ENCODE data around the gene GNAO1.
A peak's percentile ranks its signal among the peaks of the same experiment; 100 is the strongest.
"Not testable (repeated sequence)": the region's sequence is repeated elsewhere in the genome, so short reads cannot be mapped to it uniquely, and the experiment has no call there.

GNAO1 gene

GRCh38 chr16:56379044-56379443 is 187.8 kb downstream of the GNAO1 start:
- H3K9me3 ChIP-seq (ENCODE audit: control insufficient read depth, insufficient read depth, low read depth, low read length); POLR2A ChIA-PET; H3K4me1 ChIP-seq (ENCODE audit: control insufficient read depth, insufficient read depth, low read length); H3K27ac ChIP-seq (ENCODE audit: extremely low read depth, low read depth, low read length); H3K4me3 ChIP-seq (ENCODE audit: low read depth, low read length): not testable (repeated sequence)
- CTCF ChIA-PET, result interaction anchor here (0.8 to 1.4 kb wide), 2 partner anchors 8 to 23 kb away, joined by 4 to 9 read pairs; no protein-coding TSS in a partner anchor
- H3K36me3 ChIP-seq (ENCODE audit: control insufficient read depth in 2 of 2, insufficient read depth in 1 of 2, low read length in 2 of 2), result peaks cover 12 to 76% of the 10 kb centered on the region in 2 experiments; a peak in 2 of 3 replicates

DNA sequence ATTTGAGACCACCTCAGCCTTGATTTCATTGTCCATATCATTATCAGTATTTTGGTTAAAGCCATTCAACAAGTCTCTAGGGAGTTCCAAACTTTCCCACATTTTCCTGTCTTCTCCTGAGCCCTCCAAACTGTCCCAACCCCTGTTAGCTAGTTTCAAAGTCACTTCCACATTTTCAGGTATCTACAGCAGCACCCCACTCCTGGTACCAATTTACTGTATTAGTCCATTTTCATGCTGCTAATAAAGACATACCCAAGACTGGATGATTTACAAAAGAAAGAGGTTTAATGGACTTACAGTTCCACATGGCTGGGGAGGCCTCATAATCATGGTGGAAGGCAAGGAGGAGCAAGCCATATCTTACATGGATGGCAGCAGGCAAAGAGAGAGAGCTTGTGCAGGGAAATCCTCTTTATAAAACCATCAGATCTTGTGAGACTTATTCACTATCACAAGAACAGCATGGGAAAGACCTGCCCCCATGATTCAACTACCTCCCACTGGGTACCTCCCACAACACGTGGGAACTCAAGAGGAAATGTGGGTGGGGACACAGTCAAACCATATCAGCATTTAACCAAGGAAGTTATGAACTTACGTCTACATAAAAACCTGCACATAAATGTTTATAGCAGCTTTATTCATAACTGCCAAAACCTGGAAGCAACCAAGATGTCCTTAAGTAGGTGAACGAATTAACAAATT is 189.6 kb downstream of the GNAO1 start:
- POLR2A ChIA-PET; H3K4me1 ChIP-seq (ENCODE audit: control insufficient read depth, insufficient read depth, low read length); H3K4me3 ChIP-seq (ENCODE audit: low read depth, low read length); H3K9me3 ChIP-seq (ENCODE audit: control insufficient read depth, insufficient read depth, low read depth, low read length); H3K27ac ChIP-seq (ENCODE audit: extremely low read depth, low read depth, low read length): not testable (repeated sequence)
- CTCF ChIA-PET, result interaction anchor here (1.7 kb wide), 1 partner anchor 9 kb away, joined by 5 read pairs; no protein-coding TSS in a partner anchor
- peaks cover 16 to 86% of the 10 kb centered on the region in 2 experiments; a peak in 2 of 3 replicates for H3K36me3 ChIP-seq (ENCODE audit: control insufficient read depth in 2 of 2, insufficient read depth in 1 of 2, low read length in 2 of 2)
- TF ChIP-seq ZNF707 (tag by site-specific recombination; IDR thresholded peaks at IDR 0.05) (peak; percentile 98), EGR2 (tag by site-specific recombination; IDR thresholded peaks at IDR 0.05; ENCODE audit: low read depth) (peak; percentile 49; the same call in 1 of the 2 replicates)

DNA sequence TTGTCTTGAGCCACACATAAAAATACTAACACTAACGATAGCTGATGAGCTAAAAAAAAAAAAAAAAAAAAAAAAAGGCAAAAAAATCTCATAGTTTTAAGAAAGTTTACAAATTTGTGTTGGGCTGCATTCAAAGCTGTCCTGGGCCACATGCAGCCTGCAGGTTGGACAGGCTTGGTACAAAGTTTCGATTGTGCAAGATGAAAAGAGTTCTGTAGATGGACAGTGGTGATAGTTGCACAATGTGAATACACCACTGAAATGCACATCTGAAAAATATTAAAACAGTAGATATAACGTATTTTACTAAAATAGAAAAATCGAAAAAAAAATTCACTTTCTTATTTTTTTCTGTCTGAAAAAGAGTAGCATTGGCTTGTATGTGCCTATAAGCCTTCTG is 191.2 kb downstream of the GNAO1 start:
- Histone ChIP-seq H3K4me1 (ENCODE audit: control insufficient read depth, insufficient read depth, low read length) (no peaks in the 10 kb centered on the region), H3K36me3 (ENCODE audit: control insufficient read depth in 2 of 2, insufficient read depth in 1 of 2, low read length in 2 of 2) (peaks cover 20 to 98% of the 10 kb centered on the region in 2 experiments; a peak in 2 of 3 replicates), H3K9me3 (ENCODE audit: control insufficient read depth, insufficient read depth, low read depth, low read length) (no peaks in the 10 kb centered on the region), H3K27ac (ENCODE audit: extremely low read depth, low read depth, low read length) (no peak overlapping the region), H3K4me3 (ENCODE audit: low read depth, low read length) (no peak overlapping the region)
- ChIA-PET POLR2A (interaction anchor here (0.6 to 1.8 kb wide), 7 partner anchors 12 to 237 kb away, joined by 3 to 7 read pairs (median 4); partner anchors contain the start of genes NUDT21 and OGFOD1), CTCF (interaction anchor here (0.6 to 2.1 kb wide), 3 partner anchors 26 to 32 kb away, joined by 3 to 11 read pairs (median 3); no protein-coding TSS in a partner anchor)
- no peak for TF ChIP-seq ZNF600 (tag by site-specific recombination; IDR thresholded peaks at IDR 0.05)
- no peak for TF ChIP-seq ZNF140 (tag by site-specific recombination; IDR thresholded peaks at IDR 0.05)
- no peak for TF ChIP-seq ZNF112 (tag by site-specific recombination; IDR thresholded peaks at IDR 0.05)
- no peak for TF ChIP-seq BCL11A (tag by site-specific recombination; IDR thresholded peaks at IDR 0.05; ENCODE audit: low read depth)
- no peak for TF ChIP-seq ZBTB7A (tag by site-specific recombination; IDR thresholded peaks at IDR 0.05; ENCODE audit: low read depth)
- TF ChIP-seq, protein P1, sequence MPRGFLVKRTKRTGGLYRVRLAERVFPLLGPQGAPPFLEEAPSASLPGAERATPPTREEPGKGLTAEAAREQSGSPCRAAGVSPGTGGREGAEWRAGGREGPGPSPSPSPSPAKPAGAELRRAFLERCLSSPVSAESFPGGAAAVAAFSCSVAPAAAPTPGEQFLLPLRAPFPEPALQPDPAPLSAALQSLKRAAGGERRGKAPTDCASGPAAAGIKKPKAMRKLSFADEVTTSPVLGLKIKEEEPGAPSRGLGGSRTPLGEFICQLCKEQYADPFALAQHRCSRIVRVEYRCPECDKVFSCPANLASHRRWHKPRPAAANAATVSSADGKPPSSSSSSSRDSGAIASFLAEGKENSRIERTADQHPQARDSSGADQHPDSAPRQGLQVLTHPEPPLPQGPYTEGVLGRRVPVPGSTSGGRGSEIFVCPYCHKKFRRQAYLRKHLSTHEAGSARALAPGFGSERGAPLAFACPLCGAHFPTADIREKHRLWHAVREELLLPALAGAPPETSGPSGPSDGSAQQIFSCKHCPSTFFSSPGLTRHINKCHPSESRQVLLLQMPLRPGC (tag by site-specific recombination; IDR thresholded peaks at IDR 0.05), result no peak

GRCh38 chr16:56382901-56383355 is 191.6 kb downstream of the GNAO1 start:
- H3K36me3 ChIP-seq (ENCODE audit: control insufficient read depth in 2 of 2, insufficient read depth in 1 of 2, low read length in 2 of 2), result peaks cover 20 to 98% of the 10 kb centered on the region in 2 experiments; a peak in 2 of 3 replicates
- TF ChIP-seq PRDM1 (tag by site-specific recombination; IDR thresholded peaks at IDR 0.05) (peak; percentile 35; the same call in 1 of the 2 replicates), ZNF146 (tag by site-specific recombination; IDR thresholded peaks at IDR 0.05) (no peak), MEIS1 (CRISPR knock-in tag; IDR thresholded peaks at IDR 0.05; ENCODE audit: borderline replicate concordance) (0 out of 2 replicates have a peak, but pooled peaks have one; percentile 59), SP7 (tag by site-specific recombination; IDR thresholded peaks at IDR 0.05) (0 out of 2 replicates have a peak, but pooled peaks have one; percentile 17), ZNF600 (tag by site-specific recombination; IDR thresholded peaks at IDR 0.05) (peak; percentile 90), ZBTB17 (tag by site-specific recombination; IDR thresholded peaks at IDR 0.05) (no peak), EGR2 (tag by site-specific recombination; IDR thresholded peaks at IDR 0.05; ENCODE audit: low read depth) (peak; percentile 91), ZFHX2 (tag by site-specific recombination; conservative IDR thresholded peaks at IDR 0.05) (peak; percentile 74)
- no peak overlapping the region for H3K27ac ChIP-seq (ENCODE audit: extremely low read depth, low read depth, low read length)
- H3K4me3 ChIP-seq (ENCODE audit: low read depth, low read length), result no peak overlapping the region
- H3K4me1 ChIP-seq (ENCODE audit: control insufficient read depth, insufficient read depth, low read length), result no peaks in the 10 kb centered on the region
- H3K9me3 ChIP-seq (ENCODE audit: control insufficient read depth, insufficient read depth, low read depth, low read length), result no peaks in the 10 kb centered on the region
- POLR2A ChIA-PET, result interaction anchor here (0.6 to 1.8 kb wide), 6 partner anchors 12 to 70 kb away, joined by 3 to 7 read pairs (median 5); partner anchors contain the start of genes NUDT21 and OGFOD1
- CTCF ChIA-PET, result interaction anchor here (0.6 to 2.1 kb wide), 6 partner anchors 18 to 50 kb away, joined by 3 to 11 read pairs (median 4); no protein-coding TSS in a partner anchor

Data from HEK293 (cell line).